NCI-H1694 (cell line): ENCODE measurements around the gene MEAK7.

Experiments
- DNase-seq: peaks from one replicate; lab custom pipeline; 2025; lab: John Stamatoyannopoulos, UW

Gene MEAK7

GRCh38 chr16:84465154-84465553 is 39.3 kb downstream of the MEAK7 start:
- DNase-seq: no peak

GRCh38 chr16:84464116-84464515 is 40.3 kb downstream of the MEAK7 start:
- no peak for DNase-seq

GRCh38 chr16:84463221-84463620 is 41.2 kb downstream of the MEAK7 start:
- DNase-seq: no peak

- no peak for DNase-seq
Measured at GRCh38 chr16:84462296-84463210, 41.9 kb downstream of the MEAK7 start.

GRCh38 chr16:84461413-84462295 is 42.8 kb downstream of the MEAK7 start:
- no peak for DNase-seq

- no peak for DNase-seq
Measured at GRCh38 chr16:84461029-84461412, 43.4 kb downstream of the MEAK7 start.

- DNase-seq: no peak
Measured at GRCh38 chr16:84460406-84461028, 43.9 kb downstream of the MEAK7 start.

GRCh38 chr16:84459941-84460405 is 44.5 kb downstream of the MEAK7 start:
- DNase-seq: peak; percentile 41

GRCh38 chr16:84459533-84459894 is 44.9 kb downstream of the MEAK7 start:
- DNase-seq: no peak

- DNase-seq: no peak
Measured at GRCh38 chr16:84458606-84459532, 45.6 kb downstream of the MEAK7 start.

GRCh38 chr16:84455031-84455430 is 49.4 kb downstream of the MEAK7 start:
- no peak for DNase-seq
